MCF 10A (cell line): Measurements from ENCODE around the gene ADCY1. TPM values are rescaled to one million over a fixed set of nuclear protein-coding genes. Genes with fewer than 3 reads are reported as not detected.
"Not testable (repeated sequence)": the region's sequence is repeated elsewhere in the genome, so short reads cannot be mapped to it uniquely, and the experiment has no call there.

Source experiments
- BruUV-seq: library from RNA; stranded (reverse); fragments of 400-500 nt; replicated peaks from 2 replicates; lab custom pipeline; 2021; lab: Mats Ljungman, UMichigan
- CTCF ChIA-PET: fragments of 300-600 bp; sonication (Branson Sonifier 250); formaldehyde crosslinking; extraction: SDS; loops from one replicate; lab custom pipeline; 2021; ENCODE audit warnings: antibody characterized with exemption, inconsistent platforms; lab: Yijun Ruan, JAX
- POLR2A ChIA-PET: fragments of 300-600, 350-650 bp; sonication (Branson Sonifier 250); formaldehyde crosslinking; extraction: SDS; loops from one replicate; lab custom pipeline; 2020; ENCODE audit warnings: antibody characterized with exemption, inconsistent platforms; lab: Yijun Ruan, JAX
- DNase-seq: peaks from one replicate; pipeline ENCODE4 v3.0.0-alpha.2; 2018; ENCODE audit not compliant: unreplicated experiment
- H3K27ac Mint-ChIP-seq: one replicate; pipeline ENCODE4 v1.8.0; 2022; ENCODE audit warnings: mild to moderate bottlenecking, low read depth, mixed read lengths; ENCODE audit not compliant: unreplicated experiment
- H3K27me3 Mint-ChIP-seq: one replicate; pipeline ENCODE4 v1.8.0; 2022; ENCODE audit warnings: mixed read lengths; ENCODE audit not compliant: insufficient read depth, unreplicated experiment
- H3K36me3 Mint-ChIP-seq: one replicate; pipeline ENCODE4 v1.8.0; 2022; ENCODE audit warnings: mild to moderate bottlenecking, moderate library complexity, mixed read lengths; ENCODE audit not compliant: insufficient read depth, unreplicated experiment
- H3K4me1 Mint-ChIP-seq: one replicate; pipeline ENCODE4 v1.8.0; 2022; ENCODE audit warnings: mixed read lengths; ENCODE audit not compliant: insufficient read depth, unreplicated experiment
- H3K4me3 Mint-ChIP-seq: one replicate; pipeline ENCODE4 v1.8.0; 2022; ENCODE audit warnings: mild to moderate bottlenecking, moderate library complexity, mixed read lengths; ENCODE audit not compliant: unreplicated experiment
- H3K9me3 Mint-ChIP-seq: one replicate; pipeline ENCODE4 v1.8.0; 2022; ENCODE audit warnings: mixed read lengths; ENCODE audit not compliant: unreplicated experiment
- intact Hi-C: fragments of 100-400 bp; cut with micrococcal nuclease; formaldehyde crosslinking; loops from 2 replicates; pipeline ENCODE4 v1.14.1; 2022
- total RNA-seq: library from RNA; stranded (reverse); gene quantifications from 2 replicates; pipeline ENCODE4 v1.2.3, GENCODE V29; 2022

The ADCY1 gene
- total RNA-seq, 1 experiment from 2014 or later: 0.61 TPM

- H3K4me3 Mint-ChIP-seq, H3K4me1 Mint-ChIP-seq, CTCF ChIA-PET, DNase-seq, POLR2A ChIA-PET, H3K27me3 Mint-ChIP-seq, H3K9me3 Mint-ChIP-seq, intact Hi-C loops, BruUV-seq, H3K36me3 Mint-ChIP-seq, H3K27ac Mint-ChIP-seq: not testable (repeated sequence)
Observed at GRCh38 chr7:45762225-45762994, 188.2 kb downstream of the ADCY1 start.

DNA sequence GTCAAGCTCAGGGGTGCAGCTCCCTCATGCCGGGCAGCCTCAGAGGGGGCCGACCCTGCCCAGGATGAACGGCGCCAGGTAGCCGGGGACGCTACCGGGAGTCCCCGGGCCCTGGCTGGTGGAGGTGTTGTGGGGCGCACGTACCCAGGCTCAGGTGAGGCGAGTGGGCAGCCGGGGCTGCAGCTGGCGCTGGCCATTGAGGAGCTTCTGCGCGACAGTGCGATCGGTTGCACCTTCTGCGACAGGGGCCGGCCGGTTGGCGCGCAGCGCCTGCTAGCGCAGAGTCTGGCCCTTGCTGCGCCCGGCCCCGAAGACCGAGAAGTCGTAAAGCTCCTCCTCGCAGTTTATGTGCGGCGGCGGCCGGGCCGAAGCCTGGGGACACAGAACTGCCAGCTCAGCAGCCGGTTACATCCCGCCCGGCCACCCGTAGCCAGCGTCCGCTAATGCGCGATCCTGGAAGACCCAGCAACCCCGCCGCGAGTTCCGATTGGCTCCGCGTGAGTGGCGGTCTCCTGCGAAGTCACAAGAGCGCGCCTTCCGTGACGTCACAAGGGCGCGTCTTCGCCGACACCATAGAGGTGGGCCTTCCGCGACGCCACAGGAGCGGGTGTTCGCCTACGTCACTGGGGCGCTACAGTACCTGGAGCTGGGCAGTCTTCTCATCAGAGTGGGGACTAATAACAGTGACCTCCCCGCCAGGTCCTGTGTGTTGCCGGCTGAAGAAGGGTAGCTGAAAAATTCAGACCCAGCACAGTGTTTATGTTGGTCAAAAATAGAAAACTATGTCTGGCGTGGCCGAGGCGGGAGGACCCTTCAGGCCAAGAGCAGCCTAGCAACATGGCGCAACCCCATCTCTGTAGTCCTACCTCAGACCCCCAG is 194.6 kb downstream of the ADCY1 start:
- intact Hi-C loops: loop anchor here (5.0 kb wide), 1 partner anchor 84 kb away; no protein-coding TSS in a partner anchor
- not testable (repeated sequence) for H3K4me1 Mint-ChIP-seq, H3K27me3 Mint-ChIP-seq, H3K36me3 Mint-ChIP-seq, H3K9me3 Mint-ChIP-seq
- peak overlapping the region; percentile 98 for H3K27ac Mint-ChIP-seq
- peak overlapping the region; percentile 90 for H3K4me3 Mint-ChIP-seq
- peak; percentile 97 for DNase-seq
- BruUV-seq: TSS peak; percentile 54
- ChIA-PET POLR2A (interaction anchor here (0.5 to 1.7 kb wide), 9 partner anchors 11 to 1510 kb away, joined by 3 to 4 read pairs (median 3); no protein-coding TSS in a partner anchor), CTCF (interaction anchor here (1.3 kb wide), 1 partner anchor 85 kb away, joined by 3 read pairs; no protein-coding TSS in a partner anchor)

GRCh38 chr7:45769626-45770025 is 195.5 kb downstream of the ADCY1 start:
- not testable (repeated sequence) for H3K4me1 Mint-ChIP-seq, H3K27me3 Mint-ChIP-seq, DNase-seq, H3K9me3 Mint-ChIP-seq, BruUV-seq, H3K36me3 Mint-ChIP-seq
- H3K4me3 Mint-ChIP-seq: peak overlapping the region; percentile 90
- POLR2A ChIA-PET: interaction anchor here (0.5 to 1.3 kb wide), 3 partner anchors 20 to 209 kb away, joined by 3 read pairs; no protein-coding TSS in a partner anchor
- CTCF ChIA-PET: interaction anchor here (1.3 kb wide), 1 partner anchor 84 kb away, joined by 3 read pairs; no protein-coding TSS in a partner anchor
- intact Hi-C loops: loop anchor here (5.0 kb wide), 1 partner anchor 83 kb away; no protein-coding TSS in a partner anchor
- peak overlapping the region; percentile 98 for H3K27ac Mint-ChIP-seq
